GM18907 (cell line): ENCODE measurements around the gene MEGF11.
A peak's percentile ranks its signal among the peaks of the same experiment; 100 is the strongest.

Source experiments
- ATAC-seq: cut with Tn5 transposase; IDR thresholded peaks from one replicate; pipeline ENCODE4 v1.9.1; 2021; ENCODE audit warnings: mild to moderate bottlenecking, moderate library complexity; ENCODE audit not compliant: unreplicated experiment

The MEGF11 gene

DNA sequence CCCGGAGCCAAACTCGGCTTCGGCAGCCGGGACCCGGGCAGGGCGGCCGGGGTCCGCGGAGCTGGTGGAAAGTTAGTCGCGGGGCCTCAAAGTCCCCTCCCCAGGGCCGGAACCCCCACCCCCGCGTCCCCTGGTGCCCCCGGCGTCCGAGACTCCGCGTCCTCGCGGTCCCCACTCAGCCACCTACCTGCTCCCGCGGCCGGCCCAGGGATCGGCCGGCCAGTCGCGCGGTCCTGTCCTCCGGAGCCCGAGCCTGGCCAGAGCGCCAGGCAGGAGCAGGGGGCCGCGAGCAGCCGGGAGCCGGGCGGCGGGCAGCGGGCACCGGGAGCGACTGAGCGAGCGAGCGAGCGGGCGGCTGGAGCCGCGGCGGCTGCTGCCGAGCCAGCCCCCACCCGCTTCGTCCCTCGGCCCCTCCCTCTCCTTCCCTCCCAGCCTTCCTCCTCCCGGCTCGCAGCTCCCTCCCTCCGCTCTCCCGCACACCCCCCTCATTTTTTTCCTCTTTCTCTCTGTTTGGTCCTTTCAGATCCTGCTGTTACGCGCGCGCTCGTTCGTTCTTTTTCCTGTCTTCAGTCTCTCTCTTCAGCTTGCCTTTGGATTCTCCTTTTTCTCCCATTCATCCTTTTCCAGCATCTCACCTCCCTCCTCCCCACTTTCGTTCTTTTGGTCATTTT is at the start of gene MEGF11:
Gene MEGF11 (minus strand): TSS at position 333 of the 671 bp plus-strand sequence. CDS start 125,347 bp downstream, outside the sequence.
- no peak for ATAC-seq

- no peak for ATAC-seq
These were observed 49.1 kb upstream of the MEGF11 start for GRCh38 chr15:66302489-66303278.

DNA sequence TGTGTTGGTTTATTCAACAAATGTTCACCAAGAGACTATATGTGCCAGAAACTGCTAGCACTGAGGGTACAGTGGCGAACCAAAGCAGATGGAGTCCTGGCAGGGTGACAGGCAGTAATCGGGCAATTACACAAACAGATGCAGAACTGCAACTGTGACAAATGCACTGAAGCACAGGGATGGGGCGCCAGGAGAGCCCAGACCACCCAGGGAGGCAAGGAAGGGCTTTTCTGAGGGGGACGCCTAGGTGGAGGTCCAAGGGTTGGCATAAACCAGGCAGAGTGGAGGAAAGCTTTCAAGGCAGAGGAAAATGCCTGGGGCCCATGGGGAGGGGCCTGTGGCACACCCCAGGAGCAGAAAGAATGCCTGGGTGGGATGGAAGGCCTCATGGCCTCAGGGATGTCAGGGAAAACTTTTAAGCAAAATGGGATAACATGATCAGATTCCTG is 45.3 kb upstream of the MEGF11 start:
- ATAC-seq = no peak

DNA sequence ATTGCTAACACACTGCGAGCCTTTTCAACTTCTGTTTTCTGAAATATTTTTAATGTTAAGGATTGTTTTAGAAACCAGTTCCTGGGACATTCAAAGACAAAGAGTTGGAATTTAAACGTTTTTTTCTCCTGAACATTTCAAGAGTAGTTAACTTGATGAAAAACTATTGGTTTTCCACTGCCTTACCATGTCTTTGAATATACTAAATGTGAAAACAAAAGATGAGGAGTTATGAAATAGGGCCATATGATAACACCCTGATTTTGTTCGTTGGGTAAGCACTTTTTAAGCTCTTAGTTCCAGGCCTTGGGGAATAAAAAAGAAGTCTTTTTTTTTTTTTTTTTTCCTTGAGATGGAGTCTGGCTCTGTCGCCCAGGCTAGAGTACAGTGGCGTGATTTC is 42.6 kb upstream of the MEGF11 start:
- no peak for ATAC-seq

GRCh38 chr15:66294932-66295235 is 41.3 kb upstream of the MEGF11 start:
- no peak for ATAC-seq

DNA sequence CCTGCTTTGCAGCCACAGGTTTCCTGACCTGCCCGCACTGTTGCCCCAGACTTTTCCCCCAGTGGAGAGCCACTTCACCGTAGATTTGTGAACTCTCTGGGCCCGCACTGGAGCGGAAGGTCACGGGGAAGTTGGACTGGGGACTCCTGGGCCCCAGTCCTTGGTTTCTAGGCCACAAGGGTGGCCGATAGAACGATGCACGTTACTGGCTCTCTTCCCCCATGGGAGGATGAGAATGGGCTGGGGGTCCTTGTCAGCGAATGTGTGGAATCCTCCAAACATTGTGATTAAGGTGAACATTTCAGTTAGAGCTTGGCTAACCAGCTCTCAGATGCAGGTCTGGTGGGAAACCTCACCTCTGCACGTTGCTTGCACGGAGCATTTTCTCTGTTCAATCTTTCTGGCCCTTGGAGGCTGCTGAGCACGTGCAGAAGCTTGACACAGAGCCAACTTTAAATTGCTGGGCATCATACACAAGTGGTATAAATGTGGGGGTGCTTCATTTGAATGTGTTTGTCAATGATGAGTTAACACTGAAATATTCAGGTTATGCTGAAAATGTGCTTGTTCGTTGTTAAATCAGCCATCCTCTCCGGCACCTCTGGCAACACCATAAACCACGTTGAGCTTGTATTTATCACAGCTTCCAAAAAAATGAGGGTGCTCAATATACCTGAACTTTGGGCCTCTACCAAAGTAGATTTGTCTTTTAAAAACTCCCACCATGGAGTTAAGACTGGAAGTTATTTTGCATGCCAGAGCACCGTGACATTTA is 40.8 kb upstream of the MEGF11 start:
- peak; percentile 19 for ATAC-seq

- peak; percentile 58 for ATAC-seq
These were observed 40.0 kb upstream of the MEGF11 start, which contains the start of gene DIS3L for GRCh38 chr15:66293419-66294156. TSS of gene DIS3L (plus strand) at chr15:66293568. CDS start at chr15:66293597, 29 bp downstream.

DNA sequence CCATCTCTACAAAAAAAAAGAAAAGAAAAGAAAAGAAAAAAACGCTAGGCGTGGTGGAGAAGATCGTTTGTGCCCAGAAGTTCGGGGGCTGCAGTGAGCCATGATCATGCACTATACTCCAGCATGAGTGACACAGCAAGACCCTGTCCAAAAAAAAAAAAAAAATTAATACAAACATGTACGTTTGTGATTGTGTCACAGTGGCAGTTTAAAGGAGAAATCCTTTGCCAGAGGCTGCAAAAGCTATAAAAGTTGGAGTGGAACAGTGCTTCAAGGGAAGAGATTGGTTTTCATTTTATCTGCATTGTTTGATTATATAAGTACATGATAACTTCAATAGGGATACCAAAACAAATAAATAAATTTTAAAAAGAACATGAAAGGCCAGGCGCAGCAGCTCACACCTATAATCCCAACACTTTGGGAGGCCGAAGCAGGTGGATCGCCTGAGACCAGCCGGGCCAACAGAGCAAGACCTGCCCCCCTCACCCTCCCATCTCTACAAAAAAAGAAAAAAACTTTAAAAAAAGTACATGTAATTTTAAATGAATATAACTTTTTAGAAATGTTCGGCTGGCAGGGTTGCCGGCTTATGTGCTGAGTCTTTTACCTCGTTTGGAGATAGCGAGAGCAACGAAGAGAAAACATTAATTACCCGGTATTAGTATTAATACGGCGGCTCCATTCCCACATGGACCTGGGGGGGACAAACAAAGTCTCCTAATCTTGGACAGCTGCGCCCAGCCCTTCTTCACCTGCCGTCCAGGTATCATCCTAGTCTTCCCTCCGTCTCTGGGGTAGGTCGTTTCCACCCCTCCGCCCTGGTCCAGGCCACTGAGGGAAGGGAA is 39.2 kb upstream of the MEGF11 start:
- ATAC-seq = no peak

GRCh38 chr15:66291816-66292570 is 38.4 kb upstream of the MEGF11 start:
- no peak for ATAC-seq

GRCh38 chr15:66290518-66290917 is 37.0 kb upstream of the MEGF11 start:
- no peak for ATAC-seq

GRCh38 chr15:66290007-66290406 is 36.5 kb upstream of the MEGF11 start:
- ATAC-seq = no peak

- no peak for ATAC-seq
These were observed 35.1 kb upstream of the MEGF11 start for GRCh38 chr15:66288551-66289185.

DNA sequence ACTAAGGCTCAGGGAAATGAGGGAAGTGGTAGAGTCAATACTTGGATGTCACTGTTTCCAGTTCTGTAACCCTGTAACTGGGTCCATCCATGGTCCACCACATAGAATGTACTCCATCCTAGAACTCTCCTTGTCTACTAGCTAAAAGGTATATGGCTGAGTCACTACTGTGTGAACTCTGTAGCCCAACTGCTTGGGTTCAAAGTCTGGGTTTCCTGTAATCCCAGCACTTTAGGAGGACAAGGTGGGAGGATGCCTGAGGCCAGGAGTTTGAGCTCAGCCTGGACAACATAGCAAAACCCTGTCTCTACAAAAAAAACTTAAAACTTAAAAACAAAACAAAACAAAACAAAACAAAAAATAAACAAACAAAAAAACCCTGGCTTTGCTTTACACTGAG is 34.5 kb upstream of the MEGF11 start:
- ATAC-seq = no peak

GRCh38 chr15:66287461-66288057 is 34.0 kb upstream of the MEGF11 start:
- ATAC-seq = no peak

DNA sequence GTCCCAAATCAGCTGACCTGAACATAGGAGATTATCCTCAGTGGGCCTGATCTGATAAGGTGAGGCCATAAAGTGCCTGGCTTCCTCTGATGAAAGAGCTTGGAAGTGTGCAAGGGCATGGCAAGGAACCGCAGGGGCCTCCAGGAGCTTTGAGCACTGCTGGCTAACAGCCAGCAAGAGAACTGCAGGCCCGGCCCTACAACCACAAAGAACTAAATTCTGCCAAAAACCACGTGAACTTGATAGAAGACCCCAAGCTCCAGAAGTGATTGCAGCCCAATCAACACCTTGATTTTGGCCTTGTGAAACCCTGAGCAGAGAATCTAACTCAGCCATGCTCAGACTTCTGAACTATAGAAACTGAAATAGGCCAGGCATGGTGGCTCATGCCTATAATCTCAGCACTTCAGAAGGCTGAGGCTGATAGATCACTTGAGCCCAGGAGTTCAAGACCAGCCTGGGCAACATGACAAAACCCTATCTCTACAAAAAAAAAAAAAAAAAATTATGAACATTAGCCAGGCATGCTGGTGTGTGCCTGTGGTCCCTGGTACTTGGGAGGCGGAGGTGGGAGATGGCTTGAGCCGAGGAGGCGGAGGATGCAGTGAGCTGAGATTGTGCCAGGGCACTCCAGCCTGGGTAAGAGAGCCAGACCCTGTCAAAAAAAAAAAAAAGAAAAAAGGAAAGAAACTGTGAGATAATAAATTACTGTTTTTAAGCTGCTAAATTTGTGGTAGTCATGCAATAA is 32.2 kb upstream of the MEGF11 start:
- no peak for ATAC-seq

DNA sequence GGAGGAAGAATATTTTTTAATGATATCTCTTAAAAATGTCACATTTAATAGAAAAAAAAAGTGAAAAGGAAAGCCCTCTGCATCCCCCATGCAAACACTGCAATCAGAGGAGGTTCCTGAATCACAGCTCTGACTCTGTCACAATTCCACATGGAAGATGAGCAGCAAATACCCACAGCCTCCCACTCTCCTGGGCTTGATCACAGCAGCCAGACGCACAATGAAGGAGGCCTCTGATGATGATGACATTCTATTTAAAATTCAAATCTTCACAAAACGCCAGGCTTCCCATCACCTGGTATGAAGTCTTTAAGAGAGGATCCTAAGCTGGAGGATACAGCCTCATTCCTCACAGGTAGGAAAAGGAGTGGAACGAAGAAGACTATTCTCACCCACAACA is 30.7 kb upstream of the MEGF11 start:
- ATAC-seq = no peak

DNA sequence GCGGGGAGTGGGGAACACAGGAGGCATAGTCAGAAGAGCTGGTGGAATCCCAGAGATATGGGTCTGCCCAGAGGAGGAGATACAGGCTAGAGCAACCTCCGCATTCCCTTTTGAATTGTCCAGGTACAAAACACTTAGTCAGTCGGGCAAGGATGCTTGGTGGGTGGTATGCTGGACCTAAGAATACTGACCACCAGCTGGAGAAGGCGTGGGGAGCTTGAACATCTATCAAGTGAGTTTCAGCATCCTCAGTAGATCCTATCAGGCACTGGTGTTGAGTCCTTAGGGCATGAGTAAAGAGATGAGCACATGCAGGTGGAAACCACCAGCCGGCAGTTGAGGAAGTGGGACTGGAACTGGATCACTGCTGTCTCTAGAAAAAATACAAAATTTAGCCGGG is 25.1 kb upstream of the MEGF11 start:
- ATAC-seq = no peak

DNA sequence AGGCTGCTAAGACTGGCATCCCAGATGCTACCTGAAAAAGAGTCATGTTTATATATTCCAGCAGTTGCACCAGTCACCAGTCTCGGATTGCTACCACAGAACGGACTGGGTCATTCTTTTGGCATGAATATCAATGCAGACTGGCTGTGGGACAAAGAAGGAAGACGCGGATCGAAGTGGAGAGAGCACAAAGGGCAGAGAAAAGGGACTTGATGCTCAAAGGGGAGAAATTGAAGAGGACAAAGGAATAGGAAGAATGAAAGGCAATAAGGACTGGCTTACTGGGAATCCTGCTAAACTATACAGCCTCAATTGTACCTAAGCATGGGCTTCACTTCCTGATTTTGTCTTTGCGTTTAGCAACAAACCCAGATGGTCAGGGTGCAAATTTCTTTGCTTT is 24.5 kb upstream of the MEGF11 start:
- ATAC-seq = no peak
